GM18499 (cell line): ENCODE data around the gene STYXL1.

Source experiments
- ATAC-seq: cut with Tn5 transposase; IDR thresholded peaks from one replicate; pipeline ENCODE4 v1.9.1; 2021; ENCODE audit warnings: moderate number of reproducible peaks; ENCODE audit not compliant: insufficient read depth, unreplicated experiment

STYXL1 gene

GRCh38 chr7:75982306-75983064 lies 65.3 kb downstream of the STYXL1 start:
- no peak for ATAC-seq

- ATAC-seq, result no peak
Measured at GRCh38 chr7:75981453-75982305, 66.1 kb downstream of the STYXL1 start.

DNA sequence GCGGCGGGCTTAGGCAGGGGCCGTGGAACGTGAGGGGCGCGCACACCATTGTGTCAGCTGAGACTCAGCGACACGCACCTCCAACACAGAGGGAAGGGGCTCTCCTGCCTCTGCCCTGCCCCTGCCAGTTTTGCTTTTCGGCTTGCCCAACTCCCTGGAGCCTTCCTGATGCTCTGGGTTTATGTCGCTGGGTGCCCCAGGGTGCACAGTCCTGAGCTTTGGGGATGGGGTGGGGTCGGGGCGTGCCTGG lies 66.7 kb downstream of the STYXL1 start:
- no peak for ATAC-seq

GRCh38 chr7:75980430-75981202 lies 67.2 kb downstream of the STYXL1 start:
- ATAC-seq, result no peak

GRCh38 chr7:75979759-75980429 lies 67.9 kb downstream of the STYXL1 start:
- ATAC-seq, result no peak

- no peak for ATAC-seq
Measured at GRCh38 chr7:75977743-75978142, 70.1 kb downstream of the STYXL1 start.

DNA sequence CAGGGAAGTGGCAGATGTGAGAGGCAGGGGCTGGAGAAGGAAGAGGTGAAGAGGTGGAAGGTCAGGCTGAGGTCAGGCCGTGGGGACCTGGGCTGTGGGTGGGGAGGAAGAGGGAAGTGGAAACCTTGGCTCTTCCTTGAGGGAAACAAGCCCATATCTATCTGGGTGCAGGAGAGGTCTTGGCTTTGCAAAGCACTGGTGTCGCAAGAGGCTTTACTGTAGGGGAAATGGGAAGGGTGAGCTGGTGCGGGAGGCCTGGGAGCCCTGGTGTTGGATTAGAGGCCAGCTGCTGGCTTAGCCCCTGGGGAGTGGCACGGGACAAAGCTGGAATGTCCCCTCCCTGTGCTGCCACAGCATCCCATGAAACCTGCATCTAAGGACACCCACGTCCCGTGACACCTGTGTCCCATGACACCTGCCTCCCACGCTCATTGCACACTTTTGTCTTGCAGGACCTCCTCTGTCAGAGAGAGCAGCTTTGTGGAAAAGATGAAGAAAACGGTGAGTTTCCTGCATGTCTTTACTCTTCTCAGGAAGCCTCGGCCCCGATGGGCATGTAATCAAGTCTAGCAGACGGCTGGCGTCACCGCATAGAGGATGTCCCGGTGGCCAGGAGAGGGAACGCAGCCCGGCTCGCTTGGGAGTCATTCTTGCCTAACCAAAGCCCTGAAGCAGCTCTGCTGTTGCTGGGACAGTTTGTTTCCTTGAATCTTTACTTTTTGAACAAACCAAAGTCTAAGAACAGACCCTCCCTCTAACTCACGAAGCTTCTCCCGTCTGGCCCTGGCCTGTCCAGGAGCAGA lies 75.6 kb downstream of the STYXL1 start:
- no peak for ATAC-seq

DNA sequence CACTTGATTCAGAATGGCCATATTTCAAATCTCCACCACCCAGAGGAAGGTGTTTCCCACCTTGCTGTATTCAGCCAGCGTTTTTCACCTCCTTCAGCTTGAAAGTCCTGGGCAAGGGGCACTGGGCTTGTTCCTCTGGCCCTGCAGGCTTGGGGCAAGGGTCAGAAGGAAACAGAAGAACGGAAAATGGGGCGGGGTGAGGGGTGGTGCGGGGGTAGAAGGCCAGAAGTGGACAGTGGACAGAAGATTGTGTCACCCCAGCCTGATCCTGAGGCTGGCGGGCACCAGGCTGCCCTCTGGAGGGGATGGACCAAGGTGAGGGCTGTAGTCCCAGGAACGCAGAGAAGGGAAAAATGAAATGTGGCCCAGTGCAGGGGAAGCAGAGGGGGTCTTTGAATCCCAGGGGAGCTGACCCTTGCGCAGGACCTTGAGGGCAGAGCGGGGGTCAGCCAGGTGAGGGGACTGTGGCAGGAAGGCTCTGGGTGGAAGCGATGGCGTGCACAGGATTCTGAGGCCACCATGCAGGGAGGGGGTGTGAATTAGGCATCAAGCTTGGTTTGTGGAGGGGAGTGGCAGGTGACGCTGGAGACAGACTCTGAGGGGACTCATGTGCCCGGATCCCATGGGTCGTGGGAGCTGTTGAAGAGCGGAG lies 76.4 kb downstream of the STYXL1 start:
- no peak for ATAC-seq

GRCh38 chr7:75969704-75970498 lies 77.9 kb downstream of the STYXL1 start:
- ATAC-seq, result no peak

DNA sequence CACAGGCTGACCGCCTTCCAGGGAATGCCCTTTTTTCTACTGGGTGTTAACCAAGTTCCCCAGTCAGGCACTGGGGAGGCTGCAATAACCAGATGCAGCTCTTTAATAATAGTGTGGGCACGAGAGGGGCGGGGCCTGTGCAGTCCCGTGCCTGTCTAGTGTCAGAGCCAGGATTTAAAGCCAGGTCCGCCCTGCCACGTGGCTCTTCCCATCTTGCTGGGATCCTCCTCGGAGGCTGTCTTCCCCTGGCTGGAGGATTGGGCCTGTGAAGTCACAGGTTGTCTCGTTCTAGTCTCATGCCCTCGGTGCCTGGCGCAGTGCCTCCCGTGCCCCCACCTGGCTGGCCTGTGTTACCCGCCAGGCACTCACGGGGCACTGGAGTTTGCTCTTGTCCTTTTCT lies 78.6 kb downstream of the STYXL1 start:
- no peak for ATAC-seq

- ATAC-seq, result no peak
Measured at GRCh38 chr7:75968561-75969001, 79.2 kb downstream of the STYXL1 start.

DNA sequence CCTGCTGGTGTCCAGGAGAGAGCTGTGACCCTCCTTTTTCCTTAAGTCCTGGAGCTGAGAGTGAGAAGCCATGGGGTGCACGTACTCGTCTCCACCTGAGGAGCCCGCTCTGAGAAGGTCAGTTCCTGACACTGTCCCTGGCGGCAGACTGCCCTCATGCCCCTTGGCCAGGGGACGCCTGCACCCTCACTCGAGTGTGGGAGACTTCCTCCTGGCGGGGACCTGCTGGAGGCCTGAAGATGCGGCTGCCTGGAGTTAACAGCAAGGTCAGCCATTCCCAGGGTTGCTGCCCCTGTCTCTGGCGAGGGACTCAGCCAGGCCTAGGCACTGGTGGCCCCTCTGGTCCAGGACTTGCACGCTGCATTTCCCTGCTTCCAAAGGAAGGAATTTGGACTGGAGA lies 79.8 kb downstream of the STYXL1 start:
- no peak for ATAC-seq

DNA sequence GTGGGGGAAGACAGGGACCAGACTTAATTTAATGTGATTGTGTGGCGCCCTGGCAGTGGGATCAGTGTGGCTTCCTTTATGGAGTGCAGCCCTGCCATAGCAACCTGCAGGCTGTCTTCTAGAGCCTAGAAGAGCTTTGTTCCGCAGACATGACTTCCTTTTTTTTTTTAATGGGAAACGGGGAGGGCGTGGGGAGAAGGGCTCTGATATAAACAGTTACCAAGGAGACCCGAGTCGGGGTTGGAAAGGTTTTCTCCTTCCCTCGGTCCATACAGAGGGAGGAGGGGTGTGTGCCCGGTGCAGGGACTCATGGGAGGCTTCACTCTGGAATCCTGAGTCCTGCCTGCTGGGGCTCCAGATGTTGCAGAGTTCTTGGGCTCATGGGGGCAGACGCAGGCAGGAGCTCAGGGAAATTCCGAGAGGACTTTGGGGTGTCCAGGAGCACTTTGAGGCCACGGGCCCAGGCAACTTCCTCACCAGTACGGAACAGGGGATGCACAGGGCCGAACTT lies 80.3 kb downstream of the STYXL1 start:
- ATAC-seq, result no peak

GRCh38 chr7:75967055-75967454 lies 80.7 kb downstream of the STYXL1 start:
- no peak for ATAC-seq

- ATAC-seq, result no peak
Measured at GRCh38 chr7:75966190-75966961, 81.4 kb downstream of the STYXL1 start.

DNA sequence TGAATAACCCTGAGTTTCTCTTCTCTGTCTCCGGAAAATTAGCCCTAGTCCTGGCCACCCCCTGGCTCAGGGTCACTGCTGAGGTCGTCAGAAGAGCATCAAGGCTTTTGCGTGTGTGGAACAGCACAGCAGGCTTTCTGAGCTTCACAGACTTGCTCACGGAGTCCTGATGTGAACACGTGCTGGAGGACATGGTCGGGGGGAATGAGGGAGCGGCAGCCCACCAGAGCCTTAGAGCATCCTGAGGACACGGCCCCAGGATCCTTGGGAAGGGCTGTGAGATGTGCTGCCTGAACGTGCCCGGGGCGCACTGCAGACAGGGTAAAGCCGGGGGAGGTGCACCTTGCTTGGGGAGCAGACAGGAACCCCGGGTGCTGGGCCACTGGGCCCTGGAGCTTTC lies 82.2 kb downstream of the STYXL1 start:
- no peak for ATAC-seq

GRCh38 chr7:75963381-75963995 lies 84.3 kb downstream of the STYXL1 start:
- ATAC-seq, result no peak
